Cardiac fibroblast (primary cell): ENCODE data around the gene IZUMO3.

ENCODE experiments used
- DNase-seq, 2 donors: peaks; one replicate each; pipeline versions ENCODE4 v3.0.0 to v3.0.0-alpha.2; 2010; ENCODE audit warnings: low read depth in 2 of 2
- H3K4me3 ChIP-seq, 2 donors: replicated peaks in 1 of 2; 1 replicate in 1 of 2; 2 replicates in 1 of 2; pipeline ENCODE4 v1.5.1; 2011; ENCODE audit warnings: low read depth in 2 of 2, low read length in 2 of 2, mild to moderate bottlenecking in 2 of 2, moderate library complexity in 1 of 2
- CTCF ChIP-seq: IDR thresholded peaks from one replicate; pipeline ENCODE4 v1.5.1; 2011; ENCODE audit warnings: low read depth, mild to moderate bottlenecking, low read length, inconsistent platforms

Gene IZUMO3

GRCh38 chr9:24572406-24572805 is 26.7 kb upstream of the IZUMO3 start:
- H3K4me3 ChIP-seq = no peak overlapping the region
- DNase-seq = no peak
- TF ChIP-seq CTCF = no peak

- no peak for TF ChIP-seq CTCF
- no peak for DNase-seq
Measured at GRCh38 chr9:24561957-24562356, 16.3 kb upstream of the IZUMO3 start.

GRCh38 chr9:24553183-24553552 is 7.5 kb upstream of the IZUMO3 start:
- DNase-seq = no peak
- TF ChIP-seq CTCF = no peak
- H3K4me3 ChIP-seq = no peak overlapping the region

More at GRCh38 chr9:24561957-24562356, 16.3 kb upstream of the IZUMO3 start:
- H3K4me3 ChIP-seq = no peak overlapping the region

- DNase-seq = no peak
- no peak overlapping the region for H3K4me3 ChIP-seq
- no peak for TF ChIP-seq CTCF
Measured at GRCh38 chr9:24552526-24553182, 7.0 kb upstream of the IZUMO3 start.

- DNase-seq = no peak
- no peak for TF ChIP-seq CTCF
- no peak overlapping the region for H3K4me3 ChIP-seq
Measured at GRCh38 chr9:24545285-24545684, 412 bp downstream of the IZUMO3 start.

GRCh38 chr9:24518545-24518944 is 27.2 kb downstream of the IZUMO3 start:
- H3K4me3 ChIP-seq = no peak overlapping the region
- DNase-seq = no peak
- no peak for TF ChIP-seq CTCF

GRCh38 chr9:24516463-24516862 is 29.2 kb downstream of the IZUMO3 start:
- TF ChIP-seq CTCF = no peak

More at GRCh38 chr9:24516463-24516862, 29.2 kb downstream of the IZUMO3 start:
- H3K4me3 ChIP-seq = no peak overlapping the region
- DNase-seq = no peak
